Right lobe of liver (tissue), 4 donors: Measurements from ENCODE around the gene SH3RF3.

Experiments used
- CTCF ChIP-seq, 4 donors: fragments of 200-600 bp in 3 of 4; fragments of 450-650 bp in 1 of 4; IDR thresholded peaks; one replicate each; pipeline versions ENCODE4 v1.5.1 to v1.8.0; 2016 to 2022; ENCODE audit warnings: antibody characterized with exemption in 4 of 4, mild to moderate bottlenecking in 2 of 4
- POLR2A ChIP-seq: fragments of 450-650 bp; IDR thresholded peaks from one replicate; pipeline ENCODE4 v1.6.1; 2017; ENCODE audit warnings: antibody characterized with exemption, mild to moderate bottlenecking
- donor health status: DM: no; HTN: no; CAD: no.
- donor health status: DM: no; HTN: no; CAD: no.
- donor health status: DM: no; HTN: yes; CAD: no.

- TF ChIP-seq CTCF (IDR thresholded peaks at IDR 0.05) (no peak), POLR2A (no peak)
Measured at GRCh38 chr2:109478906-109479493, 350.0 kb downstream of the SH3RF3 start.
